DND-41 (cell line): ENCODE results near the gene PUM1.

Experiments used
- ATAC-seq: fragments of 200-7000 bp; cut with Tn5 transposase; 3 replicates; pipeline ENCODE4 v1.9.1; 2021; ENCODE audit warnings: low read depth; ENCODE audit not compliant: insufficient read depth
- DNase-seq: peaks from one replicate; pipeline ENCODE4 v3.0.0-alpha.2; 2020
- H2AFZ ChIP-seq: 2 replicates; pipeline ENCODE4 v1.6.0; 2012; ENCODE audit warnings: low read depth, low read length
- H3K27ac ChIP-seq: 2 replicates; pipeline ENCODE4 v1.5.1; 2012; ENCODE audit warnings: low read length, inconsistent platforms
- H3K27me3 ChIP-seq: fragments of 200-600 bp; sonication (generic); 2 replicates; pipeline ENCODE4 v1.6.0; 2012; ENCODE audit warnings: low read length, mild to moderate bottlenecking, inconsistent platforms; ENCODE audit not compliant: insufficient read depth, poor library complexity
- H3K36me3 ChIP-seq: 2 replicates; pipeline ENCODE4 v1.5.1; 2012; ENCODE audit warnings: low read length, inconsistent platforms; ENCODE audit not compliant: insufficient read depth
- H3K4me1 ChIP-seq: 2 replicates; pipeline ENCODE4 v1.5.1; 2012; ENCODE audit warnings: mild to moderate bottlenecking, low read length; ENCODE audit not compliant: insufficient read depth
- H3K4me2 ChIP-seq: 2 replicates; pipeline ENCODE4 v1.6.0; 2012; ENCODE audit warnings: mild to moderate bottlenecking, moderate library complexity, low read length, inconsistent platforms; ENCODE audit not compliant: insufficient read depth
- H3K4me3 ChIP-seq, 2 experiments: fragments of 200-600 bp in 1 of 2; shearing (Covaris generic) in 1 of 2; 2 replicates each; pipeline ENCODE4 v1.5.1; 2012 to 2016; ENCODE audit warnings: inconsistent platforms in 2 of 2, low read length in 2 of 2, mild to moderate bottlenecking in 2 of 2, low read depth in 1 of 2, moderate library complexity in 1 of 2
- H3K79me2 ChIP-seq: 2 replicates; pipeline ENCODE4 v1.6.0; 2012; ENCODE audit warnings: low read length, inconsistent platforms; ENCODE audit not compliant: insufficient read depth
- H3K9ac ChIP-seq: 2 replicates; pipeline ENCODE4 v1.6.0; 2012; ENCODE audit warnings: low read depth, mild to moderate bottlenecking, inconsistent platforms, low read length, moderate library complexity
- H3K9me3 ChIP-seq: 2 replicates; pipeline ENCODE4 v1.5.1; 2012; ENCODE audit warnings: low read length, moderate library complexity, mild to moderate bottlenecking, inconsistent platforms; ENCODE audit not compliant: insufficient read depth, severe bottlenecking
- H4K20me1 ChIP-seq: 2 replicates; pipeline ENCODE4 v1.6.0; 2012; ENCODE audit warnings: low read length; ENCODE audit not compliant: insufficient read depth
- EZH2 ChIP-seq: IDR thresholded peaks from 3 replicates; pipeline ENCODE4 v1.6.1; 2012; ENCODE audit warnings: borderline replicate concordance, low read depth, mild to moderate bottlenecking, moderate library complexity, low read length, inconsistent platforms; ENCODE audit not compliant: severe bottlenecking
- TF ChIP-seq, protein P1 (sequence below): IDR thresholded peaks from 2 replicates; pipeline ENCODE4 v1.5.1; 2012; ENCODE audit warnings: borderline replicate concordance, low read length, moderate library complexity, mild to moderate bottlenecking; ENCODE audit not compliant: poor library complexity, severe bottlenecking; ENCODE audit errors: extremely low read depth

The PUM1 gene

DNA sequence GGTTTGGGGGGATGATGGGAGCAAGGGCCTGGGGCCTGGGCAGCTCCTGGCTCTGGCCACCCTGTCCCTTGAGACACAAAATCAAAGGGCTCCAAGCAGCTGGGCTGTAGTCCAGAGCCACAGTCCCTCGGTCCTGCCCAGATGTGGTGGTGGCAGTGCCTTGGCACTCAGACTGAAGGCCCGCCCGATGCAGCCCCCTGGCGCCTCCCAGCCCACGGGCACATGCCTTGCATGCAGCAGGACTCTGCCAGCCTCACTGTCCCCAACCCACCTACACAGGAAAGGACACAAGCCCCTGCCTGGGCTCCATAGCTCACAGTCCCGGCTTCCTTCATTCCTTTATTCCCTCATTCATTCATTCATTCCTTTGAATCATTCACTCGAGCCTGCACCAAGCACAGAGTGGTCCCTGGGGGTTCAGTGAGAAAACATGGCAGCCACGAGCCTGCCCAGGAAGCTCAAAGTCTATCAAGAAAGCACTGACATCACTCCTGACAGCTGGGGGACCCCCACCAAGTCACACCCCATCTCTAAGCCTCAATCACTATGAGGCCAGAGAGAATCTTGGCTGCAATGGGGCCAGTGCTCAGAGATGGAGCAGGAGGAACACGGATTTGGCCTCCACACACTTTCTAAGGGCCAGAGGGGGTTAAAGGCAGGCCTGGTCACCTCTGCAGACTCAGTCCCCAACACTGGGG, 162.8 kb downstream of the PUM1 start:
- Histone ChIP-seq H3K4me1 (no peaks in the 10 kb centered on the region), H3K4me2 (no peak overlapping the region), H3K4me3 (no peak overlapping the region), H3K79me2 (no peaks in the 10 kb centered on the region), H3K9me3 (no peaks in the 10 kb centered on the region), H3K27me3 (peaks cover 22% of the 10 kb centered on the region), H3K27ac (no peak overlapping the region), H3K9ac (no peak overlapping the region), H2AFZ (no peak overlapping the region), H4K20me1 (peaks cover 20% of the 10 kb centered on the region), H3K36me3 (no peaks in the 10 kb centered on the region)
- DNase-seq = no peak
- TF ChIP-seq EZH2 = no peak
- TF ChIP-seq, protein P1, sequence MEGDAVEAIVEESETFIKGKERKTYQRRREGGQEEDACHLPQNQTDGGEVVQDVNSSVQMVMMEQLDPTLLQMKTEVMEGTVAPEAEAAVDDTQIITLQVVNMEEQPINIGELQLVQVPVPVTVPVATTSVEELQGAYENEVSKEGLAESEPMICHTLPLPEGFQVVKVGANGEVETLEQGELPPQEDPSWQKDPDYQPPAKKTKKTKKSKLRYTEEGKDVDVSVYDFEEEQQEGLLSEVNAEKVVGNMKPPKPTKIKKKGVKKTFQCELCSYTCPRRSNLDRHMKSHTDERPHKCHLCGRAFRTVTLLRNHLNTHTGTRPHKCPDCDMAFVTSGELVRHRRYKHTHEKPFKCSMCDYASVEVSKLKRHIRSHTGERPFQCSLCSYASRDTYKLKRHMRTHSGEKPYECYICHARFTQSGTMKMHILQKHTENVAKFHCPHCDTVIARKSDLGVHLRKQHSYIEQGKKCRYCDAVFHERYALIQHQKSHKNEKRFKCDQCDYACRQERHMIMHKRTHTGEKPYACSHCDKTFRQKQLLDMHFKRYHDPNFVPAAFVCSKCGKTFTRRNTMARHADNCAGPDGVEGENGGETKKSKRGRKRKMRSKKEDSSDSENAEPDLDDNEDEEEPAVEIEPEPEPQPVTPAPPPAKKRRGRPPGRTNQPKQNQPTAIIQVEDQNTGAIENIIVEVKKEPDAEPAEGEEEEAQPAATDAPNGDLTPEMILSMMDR = no peak
- no peak for ATAC-seq

DNA sequence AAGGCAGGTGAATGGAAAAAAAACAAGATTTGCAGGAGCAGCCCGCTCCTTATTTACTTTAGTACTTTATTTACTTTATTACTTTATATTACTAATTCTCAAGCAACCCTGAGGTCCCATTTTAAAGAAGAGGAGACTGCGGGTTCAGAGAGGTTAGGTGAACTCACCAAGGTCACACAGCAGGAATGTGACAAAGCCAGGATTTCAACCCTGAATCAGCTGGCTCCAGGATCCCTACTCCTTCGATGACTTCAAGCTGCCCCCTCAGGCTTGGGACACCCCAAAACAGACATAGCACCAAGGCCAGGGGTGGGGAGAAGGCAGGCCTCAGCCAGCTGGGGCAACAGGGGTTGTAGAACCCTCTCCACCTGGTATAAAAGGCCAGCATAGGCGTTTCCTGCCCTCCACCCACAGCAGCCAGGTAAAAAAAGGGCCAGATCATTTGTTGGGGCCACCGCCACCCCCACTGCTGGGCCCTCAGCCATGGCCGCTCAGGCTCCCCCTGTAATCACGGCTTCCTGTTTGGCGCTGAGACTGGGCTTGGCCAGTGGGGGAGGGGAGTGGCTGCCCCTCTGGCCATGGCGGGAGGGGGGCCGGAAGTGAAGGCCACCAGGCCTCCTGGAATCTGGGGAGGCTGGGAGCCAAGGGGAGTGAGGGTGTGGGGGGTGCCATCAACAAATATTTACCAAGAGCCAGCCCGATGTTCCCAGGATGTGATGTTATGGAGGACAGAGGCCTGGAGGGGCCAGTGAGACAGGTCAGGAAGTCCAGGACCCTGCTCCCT, 163.5 kb downstream of the PUM1 start:
- peaks cover 15% of the 10 kb centered on the region for H3K27me3 ChIP-seq
- TF ChIP-seq, protein P1 = no peak
- no peak for TF ChIP-seq EZH2
- DNase-seq (no peak), ATAC-seq (no peak)
- H3K27ac ChIP-seq = no peak overlapping the region
- no peaks in the 10 kb centered on the region for H3K4me1 ChIP-seq
- H2AFZ ChIP-seq = no peak overlapping the region
- no peak overlapping the region for H3K4me2 ChIP-seq
- no peaks in the 10 kb centered on the region for H3K79me2 ChIP-seq
- H3K9me3 ChIP-seq = no peaks in the 10 kb centered on the region
- no peak overlapping the region for H3K4me3 ChIP-seq
- H3K9ac ChIP-seq = no peak overlapping the region
- no peaks in the 10 kb centered on the region for H3K36me3 ChIP-seq
- H4K20me1 ChIP-seq = peaks cover 12% of the 10 kb centered on the region

DNA sequence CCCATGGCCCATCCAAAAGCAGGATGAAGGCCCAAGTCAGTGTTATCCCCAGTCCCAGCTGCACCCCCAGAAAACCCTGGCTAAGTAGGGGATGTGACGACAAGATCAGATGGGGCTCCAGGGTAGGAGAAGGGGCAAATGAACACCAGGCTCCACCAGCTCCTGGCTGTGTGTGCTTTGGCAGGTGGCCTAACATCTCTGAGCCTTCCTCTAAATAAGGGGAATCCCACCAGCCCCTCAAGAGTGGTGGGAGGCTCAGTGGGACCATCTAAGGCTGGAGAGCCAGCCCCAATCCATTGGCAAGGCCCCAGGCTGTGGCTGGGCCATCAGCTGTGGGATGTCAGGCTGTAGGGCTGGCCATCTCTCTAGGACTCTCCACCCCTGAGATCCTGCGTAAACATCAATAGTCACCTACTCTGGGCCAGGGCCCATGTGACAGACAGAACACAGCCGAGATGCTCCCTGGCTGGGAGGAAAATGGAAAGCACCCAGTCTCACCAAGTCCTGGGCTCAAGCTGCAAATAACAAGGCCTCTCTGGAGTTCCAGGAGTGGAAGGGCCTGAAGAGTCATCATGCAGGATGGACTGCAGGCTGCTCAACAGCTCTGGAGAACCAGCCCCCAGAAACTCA, 164.5 kb downstream of the PUM1 start:
- Histone ChIP-seq H2AFZ (no peak overlapping the region), H3K27ac (no peak overlapping the region), H3K4me3 (no peak overlapping the region), H3K27me3 (peaks cover 11% of the 10 kb centered on the region), H3K4me2 (no peak overlapping the region), H3K79me2 (no peaks in the 10 kb centered on the region), H4K20me1 (peaks cover 8% of the 10 kb centered on the region), H3K36me3 (no peaks in the 10 kb centered on the region), H3K9me3 (no peaks in the 10 kb centered on the region), H3K4me1 (no peaks in the 10 kb centered on the region), H3K9ac (no peak overlapping the region)
- TF ChIP-seq EZH2 = no peak
- TF ChIP-seq, protein P1 = no peak
- DNase-seq (no peak), ATAC-seq (no peak)
